H9 (cell line): ENCODE measurements around the gene KIAA1614. TPM values are rescaled to one million over a fixed set of nuclear protein-coding genes. Genes with fewer than 3 reads are reported as not detected.

Source experiments
- DNase-seq: peaks from one replicate; pipeline ENCODE4 v3.0.0-alpha.2; 2017
- H2AFZ ChIP-seq: one replicate; pipeline ENCODE4 v1.6.1; 2013; ENCODE audit warnings: mild to moderate bottlenecking, low read length, control low read depth, moderate library complexity
- H2AK5ac ChIP-seq: 2 replicates; pipeline ENCODE4 v1.6.1; 2013; ENCODE audit warnings: low read length, control low read depth, mixed read lengths; ENCODE audit not compliant: insufficient read length
- H2BK120ac ChIP-seq: one replicate; pipeline ENCODE4 v1.6.1; 2013; ENCODE audit warnings: low read depth, mild to moderate bottlenecking, low read length, control low read depth, inconsistent platforms; ENCODE audit not compliant: poor library complexity, severe bottlenecking
- H2BK12ac ChIP-seq: 2 replicates; pipeline ENCODE4 v1.6.1; 2013; ENCODE audit warnings: low read length, control low read depth, mixed read lengths, low read depth; ENCODE audit not compliant: insufficient read length
- H2BK15ac ChIP-seq: 2 replicates; pipeline ENCODE4 v1.6.1; 2013; ENCODE audit warnings: low read depth, low read length, control low read depth
- H2BK20ac ChIP-seq: one replicate; pipeline ENCODE4 v1.6.1; 2013; ENCODE audit warnings: low read depth, mild to moderate bottlenecking, low read length, control low read depth, inconsistent platforms; ENCODE audit not compliant: poor library complexity, severe bottlenecking
- H2BK5ac ChIP-seq: 2 replicates; pipeline ENCODE4 v1.6.1; 2013; ENCODE audit warnings: low read length, control low read depth, mixed read lengths; ENCODE audit not compliant: insufficient read length
- H3K14ac ChIP-seq: 2 replicates; pipeline ENCODE4 v1.6.1; 2013; ENCODE audit warnings: low read length, control low read depth; ENCODE audit not compliant: insufficient read depth
- H3K18ac ChIP-seq: 2 replicates; pipeline ENCODE4 v1.6.1; 2013; ENCODE audit warnings: low read depth, mild to moderate bottlenecking, mixed read lengths, low read length, control low read depth; ENCODE audit not compliant: insufficient read length
- H3K23ac ChIP-seq: 2 replicates; pipeline ENCODE4 v1.6.1; 2013; ENCODE audit warnings: low read length, control low read depth, mixed read lengths, low read depth; ENCODE audit not compliant: insufficient read length
- H3K23me2 ChIP-seq: 2 replicates; pipeline ENCODE4 v1.6.1; 2013; ENCODE audit warnings: low read depth, mild to moderate bottlenecking, mixed read lengths, low read length, control low read depth; ENCODE audit not compliant: insufficient read length, poor library complexity, severe bottlenecking
- H3K27ac ChIP-seq: 2 replicates; pipeline ENCODE4 v1.5.1; 2013; ENCODE audit warnings: low read length, control low read depth, mixed read lengths, low read depth; ENCODE audit not compliant: insufficient read length
- H3K27me3 ChIP-seq: 2 replicates; pipeline ENCODE4 v1.6.1; 2013; ENCODE audit warnings: low read length, control low read depth, inconsistent platforms; ENCODE audit not compliant: insufficient read depth
- H3K4ac ChIP-seq: 2 replicates; pipeline ENCODE4 v1.6.1; 2013; ENCODE audit warnings: low read depth, mild to moderate bottlenecking, control low read depth, inconsistent platforms, low read length, moderate library complexity
- H3K4me1 ChIP-seq: 2 replicates; pipeline ENCODE4 v1.6.1; 2013; ENCODE audit warnings: low read length, control low read depth, inconsistent platforms; ENCODE audit not compliant: insufficient read depth
- H3K4me2 ChIP-seq: 2 replicates; pipeline ENCODE4 v1.6.1; 2013; ENCODE audit warnings: low read length, control low read depth, mixed read lengths; ENCODE audit not compliant: insufficient read length, insufficient read depth
- H3K56ac ChIP-seq: 2 replicates; pipeline ENCODE4 v1.6.1; 2013; ENCODE audit warnings: low read depth, mild to moderate bottlenecking, mixed read lengths, low read length, control low read depth; ENCODE audit not compliant: insufficient read length
- H3K79me1 ChIP-seq: 2 replicates; pipeline ENCODE4 v1.6.1; 2013; ENCODE audit warnings: low read depth, mild to moderate bottlenecking, moderate library complexity, low read length, control low read depth, inconsistent platforms; ENCODE audit not compliant: insufficient read depth, poor library complexity, severe bottlenecking
- H3K79me2 ChIP-seq: 2 replicates; pipeline ENCODE4 v1.6.1; 2013; ENCODE audit warnings: low read length, control low read depth, inconsistent platforms; ENCODE audit not compliant: insufficient read depth
- H3K9ac ChIP-seq: 2 replicates; pipeline ENCODE4 v1.6.1; 2013; ENCODE audit warnings: low read length, control low read depth, mixed read lengths; ENCODE audit not compliant: insufficient read length; ENCODE audit errors: extremely low read depth
- H3K9me3 ChIP-seq: one replicate; pipeline ENCODE4 v1.6.1; 2013; ENCODE audit warnings: low read depth, low read length, inconsistent platforms; ENCODE audit not compliant: control insufficient read depth
- H3T11ph ChIP-seq: one replicate; pipeline ENCODE4 v1.6.1; 2013; ENCODE audit warnings: mild to moderate bottlenecking, low read length, control low read depth, inconsistent platforms
- H4K20me1 ChIP-seq: one replicate; pipeline ENCODE4 v1.6.1; 2013; ENCODE audit not compliant: control insufficient read depth, insufficient read length, insufficient read depth
- H4K5ac ChIP-seq: 2 replicates; pipeline ENCODE4 v1.6.1; 2013; ENCODE audit warnings: low read depth, mild to moderate bottlenecking, mixed read lengths, low read length, control low read depth; ENCODE audit not compliant: insufficient read length
- H4K8ac ChIP-seq: replicated peaks from 2 replicates; pipeline ENCODE4 v1.6.1; 2013; ENCODE audit warnings: low read length, control low read depth, mixed read lengths, low read depth; ENCODE audit not compliant: insufficient read length
- H4K91ac ChIP-seq: 2 replicates; pipeline ENCODE4 v1.6.1; 2013; ENCODE audit warnings: low read depth, mild to moderate bottlenecking, moderate library complexity, mixed read lengths, low read length, control low read depth; ENCODE audit not compliant: insufficient read length
- H3K27ac Mint-ChIP-seq, 3 experiments: 2 replicates in 2 of 3; 3 replicates in 1 of 3; pipeline ENCODE4 v1.8.0; 2020 to 2021; ENCODE audit warnings: mixed read lengths in 3 of 3, mild to moderate bottlenecking in 1 of 3, moderate library complexity in 1 of 3
- H3K27me3 Mint-ChIP-seq: 2 replicates; pipeline ENCODE4 v1.8.0; 2021; ENCODE audit warnings: low read depth, mild to moderate bottlenecking, moderate library complexity, mixed read lengths
- H3K36me3 Mint-ChIP-seq, 3 experiments: 2 replicates in 2 of 3; 3 replicates in 1 of 3; pipeline ENCODE4 v1.8.0; 2020 to 2021; ENCODE audit warnings: low read depth in 3 of 3, mixed read lengths in 3 of 3; ENCODE audit not compliant: insufficient read depth in 1 of 3
- H3K4me1 Mint-ChIP-seq, 2 experiments: 2 replicates each; pipeline ENCODE4 v1.8.0; 2020; ENCODE audit warnings: mixed read lengths in 2 of 2
- H3K4me3 Mint-ChIP-seq, 2 experiments: 2 replicates in 1 of 2; 3 replicates in 1 of 2; pipeline ENCODE4 v1.8.0; 2020 to 2021; ENCODE audit warnings: mild to moderate bottlenecking in 2 of 2, mixed read lengths in 2 of 2, moderate library complexity in 1 of 2
- H3K9me3 Mint-ChIP-seq, 2 experiments: 2 replicates in 1 of 2; 3 replicates in 1 of 2; pipeline ENCODE4 v1.8.0; 2020; ENCODE audit warnings: mild to moderate bottlenecking in 2 of 2, mixed read lengths in 2 of 2, moderate library complexity in 1 of 2
- CTCF ChIP-seq: fragments of 200-600 bp; sonication (generic); conservative IDR thresholded peaks from 3 replicates; pipeline ENCODE4 v1.8.0; 2021; ENCODE audit warnings: antibody characterized with exemption, mild to moderate bottlenecking
- WGBS: extraction: QIAGEN DNeasy Blood & Tissue Kit; methylation state at CpG from one replicate; pipeline ENCODE4 v1.1.7; 2013; ENCODE audit warnings: missing lambda C conversion rate, low lambda C conversion rate, mixed read lengths; ENCODE audit not compliant: insufficient read length; ENCODE audit errors: extremely low coverage; 5-methylcytosine and 5-hydroxymethylcytosine counted together
- total RNA-seq: library from RNA; stranded (reverse); gene quantifications from 2 replicates; pipeline ENCODE4 v1.2.1, GENCODE V29; 2021

The KIAA1614 gene
- total RNA-seq, 1 experiment from 2014 or later, result 1.3 TPM

DNA sequence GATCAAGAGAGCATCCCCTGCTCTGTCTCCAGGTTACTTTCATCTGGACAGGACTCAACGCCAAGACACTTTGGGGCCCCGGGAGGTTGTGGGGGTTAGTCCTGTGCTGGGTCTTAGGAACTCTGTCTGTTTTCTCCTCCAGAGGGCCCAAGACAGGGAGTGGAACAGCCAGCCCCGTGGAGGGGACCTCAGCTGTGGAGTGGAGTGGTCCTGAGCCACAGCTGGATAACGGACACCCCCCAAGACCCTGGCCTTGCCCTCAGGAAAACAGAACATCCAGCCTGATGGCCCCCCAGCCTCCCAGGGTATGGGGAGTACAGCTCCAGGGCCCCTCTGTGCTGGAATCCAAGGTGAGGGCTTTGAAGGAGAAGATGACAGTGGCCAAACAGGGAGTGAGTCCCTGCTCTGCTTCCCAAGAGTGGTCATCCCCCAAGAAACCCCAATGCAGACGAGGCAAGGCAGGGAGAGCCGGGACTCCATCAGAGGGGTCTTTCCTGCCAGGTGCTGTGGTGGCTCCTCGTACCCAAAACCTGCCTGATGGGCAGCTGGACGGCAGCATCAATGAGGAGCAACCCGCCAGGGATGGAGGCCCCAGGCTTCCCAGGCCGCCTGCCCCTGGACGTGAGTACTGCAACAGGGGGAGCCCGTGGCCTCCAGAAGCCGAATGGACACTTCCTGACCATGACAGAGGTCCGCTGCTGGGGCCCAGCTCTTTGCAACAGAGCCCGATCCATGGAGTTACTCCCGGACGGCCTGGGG, 3.5 kb downstream of the KIAA1614 start:
- Histone ChIP-seq H2BK120ac (no peak overlapping the region), H2BK12ac (no peak overlapping the region), H4K5ac (no peak overlapping the region), H3K18ac (no peak overlapping the region), H4K20me1 (no peaks in the 10 kb centered on the region), H3K23me2 (peaks cover 7% of the 10 kb centered on the region), H4K91ac (no peak overlapping the region), H3K14ac (no peak overlapping the region), H2BK20ac (no peak overlapping the region), H3K56ac (no peak overlapping the region), H2AK5ac (no peak overlapping the region), H3K4ac (no peak overlapping the region), H3K9ac (no peak overlapping the region), H3K4me1 (no peaks in the 10 kb centered on the region), H2AFZ (no peak overlapping the region), H3K27me3 (no peaks in the 10 kb centered on the region), H4K8ac (no peak overlapping the region), H3K79me1 (no peaks in the 10 kb centered on the region), H2BK5ac (no peak overlapping the region), H3K9me3 (no peaks in the 10 kb centered on the region), H3K27ac (no peak overlapping the region), H2BK15ac (no peak overlapping the region), H3K79me2 (no peaks in the 10 kb centered on the region), H3T11ph (no peak overlapping the region), H3K23ac (no peak overlapping the region), H3K4me2 (no peak overlapping the region)
- no peak for TF ChIP-seq CTCF
- Mint-ChIP-seq H3K4me1 (peaks cover 18 to 39% of the 10 kb centered on the region in 2 experiments), H3K36me3 (peaks cover 0 to 5% (median 0%) of the 10 kb centered on the region in 3 experiments; a peak in 2 of 7 replicates), H3K27me3 (peaks cover 19% of the 10 kb centered on the region), H3K27ac (no peak overlapping the region), H3K9me3 (no peaks in the 10 kb centered on the region), H3K4me3 (no peak overlapping the region)
- no peak for DNase-seq
- no CpG with 5 or more reads among the region's 17 CpGs for WGBS
